Chondrocyte (in vitro differentiated cells): Measurements from ENCODE around the gene CELF2. TPM values are rescaled to one million over a fixed set of nuclear protein-coding genes. Genes with fewer than 3 reads are reported as not detected.

ENCODE experiments used
- DNase-seq: peaks from one replicate; pipeline ENCODE4 v3.0.0; 2021; ENCODE audit warnings: mixed read lengths, low spot score
- H3K27ac Mint-ChIP-seq: one replicate; pipeline ENCODE4 v1.8.0; 2021; ENCODE audit warnings: mild to moderate bottlenecking, moderate library complexity, mixed read lengths; ENCODE audit not compliant: unreplicated experiment
- H3K27me3 Mint-ChIP-seq: 2 replicates; pipeline ENCODE4 v1.8.0; 2021; ENCODE audit warnings: low read depth, mixed read lengths
- H3K36me3 Mint-ChIP-seq: 2 replicates; pipeline ENCODE4 v1.8.0; 2021; ENCODE audit warnings: low read depth, mixed read lengths
- H3K4me1 Mint-ChIP-seq: 2 replicates; pipeline ENCODE4 v1.8.0; 2021; ENCODE audit warnings: low read depth, mild to moderate bottlenecking, mixed read lengths
- H3K4me3 Mint-ChIP-seq: one replicate; pipeline ENCODE4 v1.8.0; 2021; ENCODE audit warnings: mild to moderate bottlenecking, moderate library complexity, mixed read lengths; ENCODE audit not compliant: unreplicated experiment
- H3K9me3 Mint-ChIP-seq: 2 replicates; pipeline ENCODE4 v1.8.0; 2021; ENCODE audit warnings: low read depth, mixed read lengths
- CTCF ChIP-seq: fragments of 200-600 bp; sonication (generic); IDR thresholded peaks from 2 replicates; pipeline ENCODE4 v1.5.0; 2021; ENCODE audit warnings: antibody characterized with exemption, mild to moderate bottlenecking, moderate library complexity
- total RNA-seq: library from RNA; stranded (reverse); gene quantifications from 3 replicates; pipeline ENCODE4 v1.2.1, GENCODE V29; 2021

The CELF2 gene
- total RNA-seq, 1 donor from 2014 or later = 44.3 TPM

GRCh38 chr10:11145495-11145855 is 127.8 kb downstream of the CELF2 start:
- no peak for DNase-seq
- H3K4me3 Mint-ChIP-seq = no peak overlapping the region
- H3K36me3 Mint-ChIP-seq = no peaks in the 10 kb centered on the region
- H3K4me1 Mint-ChIP-seq = peaks cover 46% of the 10 kb centered on the region
- H3K27me3 Mint-ChIP-seq = peaks cover 2% of the 10 kb centered on the region
- H3K27ac Mint-ChIP-seq = no peak overlapping the region
- no peak for TF ChIP-seq CTCF
- H3K9me3 Mint-ChIP-seq = peaks cover 6% of the 10 kb centered on the region

- peaks cover 46% of the 10 kb centered on the region for H3K4me1 Mint-ChIP-seq
- H3K4me3 Mint-ChIP-seq = no peak overlapping the region
- H3K27me3 Mint-ChIP-seq = peaks cover 2% of the 10 kb centered on the region
- H3K27ac Mint-ChIP-seq = peak overlapping the region; percentile 27
- no peaks in the 10 kb centered on the region for H3K36me3 Mint-ChIP-seq
- H3K9me3 Mint-ChIP-seq = peaks cover 6% of the 10 kb centered on the region
- TF ChIP-seq CTCF = no peak
- DNase-seq = no peak
Measured at GRCh38 chr10:11146402-11147171, 128.9 kb downstream of the CELF2 start.

DNA sequence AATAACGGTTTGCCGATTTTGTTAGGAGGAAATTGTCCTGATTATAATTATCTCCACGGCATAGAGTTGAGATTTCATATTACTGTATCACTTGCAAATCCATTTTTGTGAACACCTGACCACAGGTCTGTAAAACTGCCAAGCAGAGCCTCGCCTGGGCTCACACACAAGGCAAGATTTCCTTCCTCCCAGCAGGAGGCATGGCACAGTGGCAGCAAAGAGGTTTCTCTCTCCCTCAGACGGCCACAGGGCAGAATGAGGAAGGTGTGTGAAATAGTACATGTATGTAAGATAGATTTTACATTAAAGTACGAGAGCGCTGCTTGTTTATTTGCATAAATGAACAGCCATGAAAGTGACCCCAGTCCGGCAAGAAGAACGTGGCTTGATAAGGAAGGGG is 130.1 kb downstream of the CELF2 start:
- Mint-ChIP-seq H3K4me1 (peaks cover 46% of the 10 kb centered on the region), H3K9me3 (peaks cover 3% of the 10 kb centered on the region), H3K36me3 (no peaks in the 10 kb centered on the region), H3K27ac (no peak overlapping the region), H3K27me3 (peaks cover 2% of the 10 kb centered on the region), H3K4me3 (no peak overlapping the region)
- no peak for DNase-seq
- TF ChIP-seq CTCF = no peak

GRCh38 chr10:11148142-11149028 is 130.7 kb downstream of the CELF2 start:
- H3K36me3 Mint-ChIP-seq = no peaks in the 10 kb centered on the region
- DNase-seq = no peak
- H3K27me3 Mint-ChIP-seq = no peaks in the 10 kb centered on the region
- peaks cover 46% of the 10 kb centered on the region for H3K4me1 Mint-ChIP-seq
- no peak overlapping the region for H3K4me3 Mint-ChIP-seq
- H3K9me3 Mint-ChIP-seq = no peaks in the 10 kb centered on the region
- no peak for TF ChIP-seq CTCF
- H3K27ac Mint-ChIP-seq = no peak overlapping the region

GRCh38 chr10:11149807-11150141 is 132.1 kb downstream of the CELF2 start:
- Mint-ChIP-seq H3K9me3 (no peaks in the 10 kb centered on the region), H3K27ac (no peak overlapping the region), H3K4me3 (no peak overlapping the region), H3K36me3 (no peaks in the 10 kb centered on the region), H3K27me3 (no peaks in the 10 kb centered on the region), H3K4me1 (peaks cover 51% of the 10 kb centered on the region)
- no peak for DNase-seq
- TF ChIP-seq CTCF = no peak
